Liver (tissue), 3 donors: ENCODE measurements around the gene MCU.
"Not testable (repeated sequence)": the region's sequence is repeated elsewhere in the genome, so short reads cannot be mapped to it uniquely, and the experiment has no call there.

ENCODE experiments used
- ATF3 ChIP-seq: IDR thresholded peaks from 2 replicates; pipeline ENCODE4 v1.6.1; 2016; ENCODE audit warnings: antibody characterized with exemption
- CTCF ChIP-seq: fragments of 150-350 bp; IDR thresholded peaks from 2 replicates; pipeline ENCODE4 v1.5.1; 2017; ENCODE audit warnings: improper control_type of control experiment, low read depth, low read length; ENCODE audit not compliant: missing input control
- EGR1 ChIP-seq, 2 donors: IDR thresholded peaks; 2 replicates each; pipeline ENCODE4 v1.6.1; 2016 to 2018; ENCODE audit warnings: antibody characterized with exemption in 2 of 2, low read depth in 2 of 2
- FOXA1 ChIP-seq: IDR thresholded peaks from 2 replicates; pipeline ENCODE4 v1.6.1; 2016; ENCODE audit warnings: antibody characterized with exemption
- GABPA ChIP-seq, 2 donors: IDR thresholded peaks in 1 of 2; conservative IDR thresholded peaks in 1 of 2; 2 replicates each; pipeline ENCODE4 v1.6.1; 2016; ENCODE audit warnings: antibody characterized with exemption in 2 of 2, mild to moderate bottlenecking in 1 of 2, moderate library complexity in 1 of 2
- JUND ChIP-seq, 2 donors: IDR thresholded peaks; 2 replicates each; pipeline ENCODE4 v1.6.1; 2016; ENCODE audit warnings: antibody characterized with exemption in 2 of 2
- MAX ChIP-seq: IDR thresholded peaks from 2 replicates; pipeline ENCODE4 v1.6.1; 2016; ENCODE audit warnings: antibody characterized with exemption
- RAD21 ChIP-seq, 2 donors: IDR thresholded peaks; 2 replicates each; pipeline ENCODE4 v1.6.1; 2016; ENCODE audit warnings: antibody characterized with exemption in 2 of 2, mild to moderate bottlenecking in 2 of 2
- SP1 ChIP-seq: IDR thresholded peaks from 2 replicates; pipeline ENCODE4 v1.6.1; 2018; ENCODE audit warnings: antibody characterized with exemption, mild to moderate bottlenecking
- TAF1 ChIP-seq: conservative IDR thresholded peaks from 2 replicates; pipeline ENCODE4 v1.6.1; 2016; ENCODE audit warnings: antibody characterized with exemption, mild to moderate bottlenecking
- YY1 ChIP-seq: IDR thresholded peaks from 2 replicates; pipeline ENCODE4 v1.6.1; 2016; ENCODE audit warnings: antibody characterized with exemption, mild to moderate bottlenecking
- ZBTB33 ChIP-seq: IDR thresholded peaks from 2 replicates; pipeline ENCODE4 v1.6.1; 2016; ENCODE audit warnings: antibody characterized with exemption
- donor health status: healthy.
- donor health status: healthy.

GRCh38 chr10:72737357-72737756 lies 45.4 kb downstream of the MCU start:
- TF ChIP-seq CTCF; RAD21 (IDR thresholded peaks at IDR 0.05); TAF1; JUND (IDR thresholded peaks at IDR 0.05); SP1; MAX; FOXA1; EGR1 (IDR thresholded peaks at IDR 0.05; ENCODE audit: low read depth in 2 of 2); GABPA (IDR thresholded peaks at IDR 0.05 in 1 of 2, conservative IDR thresholded peaks at IDR 0.05 in 1 of 2); ATF3; YY1; ZBTB33: not testable (repeated sequence)
